Neural progenitor cell (in vitro differentiated cells): Measurements from ENCODE around the gene SDK1. TPM values are rescaled to one million over a fixed set of nuclear protein-coding genes. Genes with fewer than 3 reads are reported as not detected.

ENCODE experiments used
- DNase-seq: peaks from one replicate; pipeline ENCODE4 v3.0.0-alpha.2; 2016; ENCODE audit warnings: low spot score
- H2AFZ ChIP-seq: fragments of 200-600 bp; sonication (generic); replicated peaks from 2 replicates; pipeline ENCODE4 v1.6.1; 2016; ENCODE audit warnings: antibody characterized with exemption
- H3F3A ChIP-seq: fragments of 200-600 bp; sonication (generic); 2 replicates; pipeline ENCODE4 v1.6.1; 2016; ENCODE audit warnings: antibody characterized with exemption, low read depth
- H3K27ac ChIP-seq: fragments of 200-600 bp; sonication (generic); 2 replicates; pipeline ENCODE4 v1.5.1; 2016; ENCODE audit warnings: mild to moderate bottlenecking
- H3K27me3 ChIP-seq: fragments of 200-600 bp; sonication (generic); 2 replicates; pipeline ENCODE4 v1.6.1; 2016; ENCODE audit warnings: mild to moderate bottlenecking, moderate library complexity
- H3K36me3 ChIP-seq: fragments of 200-600 bp; sonication (generic); 2 replicates; pipeline ENCODE4 v1.5.1; 2016
- H3K4me1 ChIP-seq: fragments of 200-600 bp; sonication (generic); 2 replicates; pipeline ENCODE4 v1.6.1; 2016; ENCODE audit warnings: mixed run types
- H3K4me2 ChIP-seq: fragments of 200-600 bp; sonication (generic); 2 replicates; pipeline ENCODE4 v1.6.1; 2016
- H3K4me3 ChIP-seq: fragments of 200-600 bp; sonication (generic); 2 replicates; pipeline ENCODE4 v1.5.1; 2016
- H3K79me2 ChIP-seq: fragments of 200-600 bp; sonication (generic); 2 replicates; pipeline ENCODE4 v1.6.1; 2016; ENCODE audit warnings: low read depth
- H3K9ac ChIP-seq: fragments of 200-600 bp; sonication (generic); 2 replicates; pipeline ENCODE4 v1.6.1; 2016
- H3K9me3 ChIP-seq: fragments of 200-600 bp; sonication (generic); 2 replicates; pipeline ENCODE4 v1.5.1; 2016; ENCODE audit warnings: low read depth
- H4K20me1 ChIP-seq: fragments of 200-600 bp; sonication (generic); 2 replicates; pipeline ENCODE4 v1.6.1; 2016; ENCODE audit warnings: low read depth
- H3K27ac Mint-ChIP-seq: 3 replicates; pipeline ENCODE4 v1.8.0; 2021; ENCODE audit warnings: mixed read lengths
- H3K27me3 Mint-ChIP-seq: 2 replicates; pipeline ENCODE4 v1.8.0; 2022; ENCODE audit warnings: low read depth, mild to moderate bottlenecking, inconsistent platforms, moderate library complexity, mixed read lengths; ENCODE audit not compliant: insufficient read depth
- H3K36me3 Mint-ChIP-seq: 3 replicates; pipeline ENCODE4 v1.8.0; 2021; ENCODE audit warnings: mixed read lengths
- H3K4me1 Mint-ChIP-seq: 3 replicates; pipeline ENCODE4 v1.8.0; 2021; ENCODE audit warnings: mixed read lengths
- H3K4me3 Mint-ChIP-seq: 3 replicates; pipeline ENCODE4 v1.8.0; 2021; ENCODE audit warnings: mild to moderate bottlenecking, moderate library complexity, mixed read lengths
- H3K9me3 Mint-ChIP-seq: 3 replicates; pipeline ENCODE4 v1.8.0; 2020; ENCODE audit warnings: mixed read lengths
- CTCF ChIP-seq: fragments of 200-600 bp; sonication (generic); IDR thresholded peaks from 2 replicates; pipeline ENCODE4 v1.5.1; 2017; ENCODE audit warnings: antibody characterized with exemption, mild to moderate bottlenecking
- EZH2 ChIP-seq: fragments of 200-600 bp; sonication (generic); IDR thresholded peaks from 2 replicates; pipeline ENCODE4 v1.6.1; 2017; ENCODE audit warnings: antibody characterized with exemption, mild to moderate bottlenecking, moderate library complexity
- EZH2phosphoT487 ChIP-seq: fragments of 200-600 bp; sonication (generic); IDR thresholded peaks from 2 replicates; pipeline ENCODE4 v1.6.1; 2017; ENCODE audit warnings: antibody characterized with exemption
- total RNA-seq: library from RNA; depleted of rRNA; stranded (reverse); fragments of >200 nt; gene quantifications from 2 replicates; pipeline ENCODE4 v1.2.3, GENCODE V29; 2015; ENCODE audit warnings: low replicate concordance

Gene SDK1
- total RNA-seq, 1 donor from 2014 or later = 4.9 TPM

GRCh38 chr7:3994764-3995163 lies 693.7 kb downstream of the SDK1 start:
- Histone ChIP-seq H3K4me1 (no peaks in the 10 kb centered on the region), H3K27ac (no peak overlapping the region), H3K4me3 (no peak overlapping the region), H3F3A (no peaks in the 10 kb centered on the region), H3K27me3 (no peaks in the 10 kb centered on the region), H3K79me2 (no peaks in the 10 kb centered on the region), H3K9me3 (no peaks in the 10 kb centered on the region), H2AFZ (no peak overlapping the region), H3K9ac (no peak overlapping the region), H3K4me2 (no peak overlapping the region), H4K20me1 (no peaks in the 10 kb centered on the region), H3K36me3 (no peaks in the 10 kb centered on the region)
- Mint-ChIP-seq H3K36me3 (peaks cover 5% of the 10 kb centered on the region), H3K9me3 (peaks cover 2% of the 10 kb centered on the region), H3K27ac (no peak overlapping the region), H3K27me3 (no peaks in the 10 kb centered on the region), H3K4me3 (no peak overlapping the region), H3K4me1 (no peaks in the 10 kb centered on the region)
- TF ChIP-seq EZH2 (no peak), EZH2phosphoT487 (no peak), CTCF (no peak)
- DNase-seq = no peak

DNA sequence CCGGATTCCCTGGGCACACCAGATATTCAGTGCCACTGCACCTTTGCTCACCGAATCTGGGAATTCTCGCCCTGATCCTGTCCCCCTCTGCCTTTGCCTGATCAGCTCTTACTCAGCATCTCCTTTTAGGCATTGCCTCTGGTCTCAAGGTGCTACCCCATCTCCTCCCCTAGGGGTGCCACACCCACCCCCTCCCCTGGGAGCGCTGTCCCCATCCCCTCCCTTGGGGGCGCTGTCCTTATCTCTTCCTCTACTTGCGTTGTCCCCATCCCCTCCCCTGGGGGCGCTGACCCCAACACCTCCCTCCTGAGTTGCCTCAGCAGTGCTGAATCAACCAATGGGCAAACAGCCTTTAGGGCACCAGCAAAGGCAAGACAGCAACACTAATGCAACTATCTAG lies 694.1 kb downstream of the SDK1 start:
- no peaks in the 10 kb centered on the region for H3K36me3 ChIP-seq
- H2AFZ ChIP-seq = no peak overlapping the region
- no peak overlapping the region for H3K4me3 ChIP-seq
- DNase-seq = peak; percentile 73
- H3F3A ChIP-seq = no peaks in the 10 kb centered on the region
- H4K20me1 ChIP-seq = no peaks in the 10 kb centered on the region
- TF ChIP-seq CTCF (peak; percentile 64), EZH2phosphoT487 (no peak)
- H3K4me1 ChIP-seq = no peaks in the 10 kb centered on the region
- H3K4me1 Mint-ChIP-seq = no peaks in the 10 kb centered on the region
- H3K27ac ChIP-seq = no peak overlapping the region
- H3K4me3 Mint-ChIP-seq = no peak overlapping the region
- H3K9me3 Mint-ChIP-seq = peaks cover 2% of the 10 kb centered on the region
- no peaks in the 10 kb centered on the region for H3K27me3 Mint-ChIP-seq
- no peak overlapping the region for H3K27ac Mint-ChIP-seq
- no peaks in the 10 kb centered on the region for H3K79me2 ChIP-seq
- H3K9ac ChIP-seq = no peak overlapping the region
- no peaks in the 10 kb centered on the region for H3K27me3 ChIP-seq
- H3K9me3 ChIP-seq = no peaks in the 10 kb centered on the region
- no peak overlapping the region for H3K4me2 ChIP-seq
- peaks cover 4% of the 10 kb centered on the region for H3K36me3 Mint-ChIP-seq

GRCh38 chr7:3998060-3998459 lies 697.0 kb downstream of the SDK1 start:
- Mint-ChIP-seq H3K36me3 (peaks cover 3% of the 10 kb centered on the region), H3K27ac (no peak overlapping the region), H3K4me3 (no peak overlapping the region), H3K27me3 (peaks cover 2% of the 10 kb centered on the region), H3K4me1 (peaks cover 14% of the 10 kb centered on the region), H3K9me3 (no peaks in the 10 kb centered on the region)
- no peaks in the 10 kb centered on the region for H3K9me3 ChIP-seq
- no peak for DNase-seq
- no peak overlapping the region for H3K27ac ChIP-seq
- H3K4me3 ChIP-seq = no peak overlapping the region
- H3K27me3 ChIP-seq = no peaks in the 10 kb centered on the region
- TF ChIP-seq EZH2phosphoT487 (no peak), CTCF (no peak), EZH2 (no peak)
- no peaks in the 10 kb centered on the region for H4K20me1 ChIP-seq
- no peaks in the 10 kb centered on the region for H3K79me2 ChIP-seq
- no peak overlapping the region for H2AFZ ChIP-seq
- no peak overlapping the region for H3K4me2 ChIP-seq
- peaks cover 7% of the 10 kb centered on the region for H3F3A ChIP-seq
- H3K36me3 ChIP-seq = no peaks in the 10 kb centered on the region
- H3K9ac ChIP-seq = no peak overlapping the region
- peaks cover 12% of the 10 kb centered on the region for H3K4me1 ChIP-seq

DNA sequence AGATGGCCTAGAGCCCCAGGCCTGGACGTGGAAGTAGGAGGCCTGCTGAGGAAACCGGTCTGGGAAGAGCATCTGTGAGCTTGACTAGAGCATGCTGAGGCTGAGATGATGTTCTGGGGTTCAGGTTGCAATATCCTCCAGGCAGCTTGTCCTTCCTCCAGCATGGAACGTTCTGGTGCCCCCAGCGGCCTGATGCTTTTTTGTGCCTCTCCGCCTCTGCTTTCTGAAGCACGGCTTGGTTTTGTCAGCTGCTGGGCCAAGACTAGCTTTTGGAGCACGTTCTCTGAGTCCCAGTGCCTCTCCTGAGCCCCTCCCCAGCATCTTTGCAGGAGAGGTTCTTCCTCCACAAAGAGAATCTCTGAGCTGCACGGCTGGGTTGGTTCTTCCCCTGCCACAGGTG lies 699.1 kb downstream of the SDK1 start:
- H3K79me2 ChIP-seq = no peaks in the 10 kb centered on the region
- no peak overlapping the region for H3K4me3 ChIP-seq
- Mint-ChIP-seq H3K4me3 (no peak overlapping the region), H3K27me3 (peaks cover 3% of the 10 kb centered on the region), H3K27ac (no peak overlapping the region), H3K4me1 (peaks cover 14% of the 10 kb centered on the region), H3K9me3 (no peaks in the 10 kb centered on the region), H3K36me3 (peaks cover 2% of the 10 kb centered on the region)
- no peak overlapping the region for H2AFZ ChIP-seq
- H4K20me1 ChIP-seq = no peaks in the 10 kb centered on the region
- H3K4me1 ChIP-seq = peaks cover 12% of the 10 kb centered on the region
- TF ChIP-seq EZH2phosphoT487 (no peak), CTCF (no peak), EZH2 (no peak)
- no peaks in the 10 kb centered on the region for H3K9me3 ChIP-seq
- no peaks in the 10 kb centered on the region for H3K36me3 ChIP-seq
- DNase-seq = no peak
- no peak overlapping the region for H3K9ac ChIP-seq
- H3K27me3 ChIP-seq = no peaks in the 10 kb centered on the region
- H3K27ac ChIP-seq = no peak overlapping the region
- H3F3A ChIP-seq = peaks cover 7% of the 10 kb centered on the region
- no peak overlapping the region for H3K4me2 ChIP-seq
